ENCODE data around the gene CFAP210.
"Not testable (repeated sequence)": the region's sequence is repeated elsewhere in the genome, so short reads cannot be mapped to it uniquely, and the experiment has no call there.

The CFAP210 gene

DNA sequence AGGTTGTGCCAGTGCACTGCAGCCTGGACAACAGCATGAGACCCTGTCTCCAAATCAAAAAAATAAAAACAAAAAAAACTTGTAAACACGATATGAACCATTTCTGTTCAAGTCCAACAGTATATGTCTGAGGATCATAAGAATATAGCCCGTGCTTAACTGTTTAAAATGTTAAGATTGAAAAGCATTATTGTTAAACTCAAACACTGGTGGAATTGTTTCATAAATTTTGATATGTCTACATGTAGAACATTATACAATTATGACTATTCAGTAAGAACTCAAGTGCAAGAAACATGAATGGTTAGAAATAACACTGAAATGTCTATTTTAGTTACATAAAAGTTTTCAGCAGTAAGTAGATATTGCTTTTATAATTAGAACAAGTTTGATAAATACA lies 80.3 kb downstream of the CFAP210 start:
- WGBS (ENCODE audit: insufficient coverage): no CpG with 5 or more reads among the region's 2 CpGs
- H3K36me3 ChIP-seq (ENCODE audit: control insufficient read depth in 4 of 4, insufficient read depth in 4 of 4, low read length in 3 of 4): peaks cover 26 to 75% (median 40%) of the 10 kb centered on the region in 4 experiments
- H3K4me1 ChIP-seq (ENCODE audit: control extremely low read depth in 1 of 4, control insufficient read depth in 4 of 4, insufficient read depth in 4 of 4, low read length in 3 of 4): no peaks in the 10 kb centered on the region
- CTCF ChIA-PET: no interaction called here
- no peak overlapping the region for H3K4me3 ChIP-seq (ENCODE audit: control insufficient read depth in 1 of 7, extremely low read depth in 1 of 7, insufficient read depth in 4 of 7, low read depth in 2 of 7, low read length in 6 of 7)
- peaks cover 0 to 2% (median 0%) of the 10 kb centered on the region in 5 experiments for H3K9me3 ChIP-seq (ENCODE audit: control extremely low read depth in 1 of 5, control insufficient read depth in 4 of 5, insufficient read depth in 2 of 5, low read depth in 1 of 5, low read length in 4 of 5)
- no peak overlapping the region for H3K27ac ChIP-seq (ENCODE audit: insufficient read depth in 1 of 2, low read depth in 1 of 2, low read length in 2 of 2, poor library complexity in 1 of 2, severe bottlenecking in 2 of 2)
- POLR2A ChIA-PET: no interaction called here
- DNase-seq: no peak
- no peaks in the 10 kb centered on the region for H3K27me3 ChIP-seq (replicated peaks in 2 of 5; ENCODE audit: control insufficient read depth in 4 of 5, insufficient read depth in 5 of 5, low read length in 4 of 5)

- no peaks in the 10 kb centered on the region for H3K4me1 ChIP-seq (ENCODE audit: control extremely low read depth in 1 of 4, control insufficient read depth in 4 of 4, insufficient read depth in 4 of 4, low read length in 3 of 4)
- H3K36me3 ChIP-seq (ENCODE audit: control insufficient read depth in 4 of 4, insufficient read depth in 4 of 4, low read length in 3 of 4): peaks cover 19 to 82% (median 39%) of the 10 kb centered on the region in 4 experiments
- ChIA-PET CTCF (no interaction called here), POLR2A (no interaction called here)
- H3K27ac ChIP-seq (ENCODE audit: insufficient read depth in 1 of 2, low read depth in 1 of 2, low read length in 2 of 2, poor library complexity in 1 of 2, severe bottlenecking in 2 of 2): no peak overlapping the region
- no peaks in the 10 kb centered on the region for H3K9me3 ChIP-seq (ENCODE audit: control extremely low read depth in 1 of 5, control insufficient read depth in 4 of 5, insufficient read depth in 2 of 5, low read depth in 1 of 5, low read length in 4 of 5)
- H3K4me3 ChIP-seq (ENCODE audit: control insufficient read depth in 1 of 7, extremely low read depth in 1 of 7, insufficient read depth in 4 of 7, low read depth in 2 of 7, low read length in 6 of 7): no peak overlapping the region
- WGBS (ENCODE audit: insufficient coverage): 100% methylated on average over 2 of the region's 2 CpGs
- H3K27me3 ChIP-seq (replicated peaks in 2 of 5; ENCODE audit: control insufficient read depth in 4 of 5, insufficient read depth in 5 of 5, low read length in 4 of 5): no peaks in the 10 kb centered on the region
- no peak for DNase-seq
Observed at GRCh38 chr2:169609264-169609663, 84.9 kb downstream of the CFAP210 start.

DNA sequence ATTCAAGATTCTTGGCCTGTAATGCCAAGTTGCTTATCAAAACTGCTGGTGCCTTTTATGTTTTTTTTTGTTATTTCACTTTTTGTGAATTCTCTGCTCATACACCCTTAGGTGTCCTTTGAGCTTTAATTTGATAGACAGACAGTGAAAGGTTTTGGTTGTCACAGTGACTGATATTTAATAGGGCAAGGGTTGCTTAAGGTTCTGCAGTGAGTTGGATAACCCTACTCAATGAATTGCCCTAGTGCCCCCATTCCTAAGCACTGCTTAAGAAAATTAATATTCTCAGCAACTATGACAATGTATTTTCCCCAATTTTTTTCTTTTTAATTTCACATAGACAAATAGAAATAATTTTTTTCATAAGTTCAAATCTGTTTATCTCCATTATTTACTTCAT lies 94.6 kb downstream of the CFAP210 start:
- ChIA-PET CTCF (interaction anchor here (0.6 to 1.0 kb wide), 2 partner anchors 12 to 41 kb away, joined by 3 read pairs; no protein-coding TSS in a partner anchor), POLR2A (no interaction called here)

GRCh38 chr2:169598982-169599381 lies 95.2 kb downstream of the CFAP210 start:
- Histone ChIP-seq H3K27ac (ENCODE audit: insufficient read depth in 1 of 2, low read depth in 1 of 2, low read length in 2 of 2, poor library complexity in 1 of 2, severe bottlenecking in 2 of 2) (no peak overlapping the region), H3K9me3 (ENCODE audit: control extremely low read depth in 1 of 5, control insufficient read depth in 4 of 5, insufficient read depth in 2 of 5, low read depth in 1 of 5, low read length in 4 of 5) (no peaks in the 10 kb centered on the region), H3K36me3 (ENCODE audit: control insufficient read depth in 4 of 4, insufficient read depth in 4 of 4, low read length in 3 of 4) (peaks cover 0 to 5% (median 2%) of the 10 kb centered on the region in 4 experiments), H3K4me1 (ENCODE audit: control extremely low read depth in 1 of 4, control insufficient read depth in 4 of 4, insufficient read depth in 4 of 4, low read length in 3 of 4) (no peaks in the 10 kb centered on the region), H3K4me3 (ENCODE audit: control insufficient read depth in 1 of 7, extremely low read depth in 1 of 7, insufficient read depth in 4 of 7, low read depth in 2 of 7, low read length in 6 of 7) (no peak overlapping the region), H3K27me3 (replicated peaks in 2 of 5; ENCODE audit: control insufficient read depth in 4 of 5, insufficient read depth in 5 of 5, low read length in 4 of 5) (no peaks in the 10 kb centered on the region)
- WGBS (ENCODE audit: insufficient coverage): no CpG with 5 or more reads among the region's 2 CpGs
- ChIA-PET CTCF (interaction anchor here (1.0 kb wide), 1 partner anchor 11 kb away, joined by 3 read pairs; no protein-coding TSS in a partner anchor), POLR2A (no interaction called here)
- no peak for DNase-seq

More for the DNA sequence above, 94.6 kb downstream of the CFAP210 start:
- Histone ChIP-seq H3K9me3 (ENCODE audit: control extremely low read depth in 1 of 5, control insufficient read depth in 4 of 5, insufficient read depth in 2 of 5, low read depth in 1 of 5, low read length in 4 of 5) (no peaks in the 10 kb centered on the region), H3K27ac (ENCODE audit: insufficient read depth in 1 of 2, low read depth in 1 of 2, low read length in 2 of 2, poor library complexity in 1 of 2, severe bottlenecking in 2 of 2) (no peak overlapping the region), H3K27me3 (replicated peaks in 2 of 5; ENCODE audit: control insufficient read depth in 4 of 5, insufficient read depth in 5 of 5, low read length in 4 of 5) (no peaks in the 10 kb centered on the region), H3K4me3 (ENCODE audit: control insufficient read depth in 1 of 7, extremely low read depth in 1 of 7, insufficient read depth in 4 of 7, low read depth in 2 of 7, low read length in 6 of 7) (no peak overlapping the region), H3K36me3 (ENCODE audit: control insufficient read depth in 4 of 4, insufficient read depth in 4 of 4, low read length in 3 of 4) (peaks cover 0 to 10% (median 7%) of the 10 kb centered on the region in 4 experiments), H3K4me1 (ENCODE audit: control extremely low read depth in 1 of 4, control insufficient read depth in 4 of 4, insufficient read depth in 4 of 4, low read length in 3 of 4) (no peaks in the 10 kb centered on the region)
- DNase-seq: no peak

- H3K4me1 ChIP-seq (ENCODE audit: control extremely low read depth in 1 of 4, control insufficient read depth in 4 of 4, insufficient read depth in 4 of 4, low read length in 3 of 4); H3K4me3 ChIP-seq (ENCODE audit: control insufficient read depth in 1 of 7, extremely low read depth in 1 of 7, insufficient read depth in 4 of 7, low read depth in 2 of 7, low read length in 6 of 7); H3K27ac ChIP-seq (ENCODE audit: insufficient read depth in 1 of 2, low read depth in 1 of 2, low read length in 2 of 2, poor library complexity in 1 of 2, severe bottlenecking in 2 of 2); H3K36me3 ChIP-seq (ENCODE audit: control insufficient read depth in 4 of 4, insufficient read depth in 4 of 4, low read length in 3 of 4); DNase-seq; CTCF ChIA-PET; H3K9me3 ChIP-seq (ENCODE audit: control extremely low read depth in 1 of 5, control insufficient read depth in 4 of 5, insufficient read depth in 2 of 5, low read depth in 1 of 5, low read length in 4 of 5); H3K27me3 ChIP-seq (replicated peaks in 2 of 5; ENCODE audit: control insufficient read depth in 4 of 5, insufficient read depth in 5 of 5, low read length in 4 of 5): not testable (repeated sequence)
- 100% methylated on average over 6 of the region's 7 CpGs for WGBS (ENCODE audit: insufficient coverage)
- POLR2A ChIA-PET: interaction anchor here (0.7 kb wide), 1 partner anchor 614 kb away, joined by 4 read pairs; no protein-coding TSS in a partner anchor
Observed at GRCh38 chr2:169596546-169596945, 97.7 kb downstream of the CFAP210 start.

Measured in common myeloid progenitor, CD34-positive (primary cell).